ENCODE results near the gene TPK1.

The TPK1 gene

DNA sequence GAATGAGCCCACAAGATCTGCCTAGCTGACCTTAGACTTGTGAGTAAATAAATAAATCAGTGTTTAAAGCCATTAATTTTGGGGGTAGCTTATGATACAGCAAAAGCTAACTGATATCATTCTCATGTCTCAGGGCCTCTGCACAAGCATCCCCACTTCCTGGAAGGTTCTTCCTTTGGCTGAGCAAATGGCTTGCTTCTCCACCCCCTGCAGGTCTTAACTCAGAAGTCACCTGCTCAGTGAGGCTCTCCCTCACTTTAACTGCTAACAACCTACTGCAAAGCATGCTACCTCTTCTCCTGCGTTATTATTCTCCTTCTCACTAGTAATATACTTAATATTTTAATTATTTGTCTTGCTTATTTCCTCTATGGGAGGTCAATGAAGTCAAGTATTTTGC, 167.3 kb downstream of the TPK1 start:
- no peaks in the 10 kb centered on the region for H3K36me3 ChIP-seq (ENCODE audit: control insufficient read depth in 1 of 2, insufficient read depth in 2 of 2, low read length in 2 of 2)

GRCh38 chr7:144665689-144666381, 170.0 kb downstream of the TPK1 start:
- H3K9ac ChIP-seq (ENCODE audit: low read depth in 1 of 2, low read length in 2 of 2), result no peak overlapping the region
- H3K4me1 ChIP-seq (ENCODE audit: control insufficient read depth in 1 of 2, insufficient read depth in 2 of 2, low read length in 2 of 2), result no peaks in the 10 kb centered on the region
- no peaks in the 10 kb centered on the region for H3K27me3 ChIP-seq (ENCODE audit: control insufficient read depth in 1 of 2, insufficient read depth in 2 of 2, low read length in 2 of 2)
- no peak overlapping the region for H3K4me3 ChIP-seq (ENCODE audit: low read depth in 1 of 2, low read length in 2 of 2)
- H3K27ac ChIP-seq (ENCODE audit: low read depth, low read length), result no peak overlapping the region
- H3K9me3 ChIP-seq (ENCODE audit: control insufficient read depth in 1 of 2, low read length in 2 of 2), result no peaks in the 10 kb centered on the region
- no peaks in the 10 kb centered on the region for H3K36me3 ChIP-seq (ENCODE audit: control insufficient read depth in 1 of 2, insufficient read depth in 2 of 2, low read length in 2 of 2)

More for the DNA sequence above, 167.3 kb downstream of the TPK1 start:
- Histone ChIP-seq H3K4me3 (ENCODE audit: low read depth in 1 of 2, low read length in 2 of 2) (no peak overlapping the region), H3K9me3 (ENCODE audit: control insufficient read depth in 1 of 2, low read length in 2 of 2) (no peaks in the 10 kb centered on the region), H3K9ac (ENCODE audit: low read depth in 1 of 2, low read length in 2 of 2) (no peak overlapping the region), H3K27ac (ENCODE audit: low read depth, low read length) (no peak overlapping the region), H3K4me1 (ENCODE audit: control insufficient read depth in 1 of 2, insufficient read depth in 2 of 2, low read length in 2 of 2) (no peaks in the 10 kb centered on the region), H3K27me3 (ENCODE audit: control insufficient read depth in 1 of 2, insufficient read depth in 2 of 2, low read length in 2 of 2) (no peaks in the 10 kb centered on the region)

- H3K9me3 ChIP-seq (ENCODE audit: control insufficient read depth in 1 of 2, low read length in 2 of 2), result no peaks in the 10 kb centered on the region
Observed at GRCh38 chr7:144659211-144659610, 176.6 kb downstream of the TPK1 start.

DNA sequence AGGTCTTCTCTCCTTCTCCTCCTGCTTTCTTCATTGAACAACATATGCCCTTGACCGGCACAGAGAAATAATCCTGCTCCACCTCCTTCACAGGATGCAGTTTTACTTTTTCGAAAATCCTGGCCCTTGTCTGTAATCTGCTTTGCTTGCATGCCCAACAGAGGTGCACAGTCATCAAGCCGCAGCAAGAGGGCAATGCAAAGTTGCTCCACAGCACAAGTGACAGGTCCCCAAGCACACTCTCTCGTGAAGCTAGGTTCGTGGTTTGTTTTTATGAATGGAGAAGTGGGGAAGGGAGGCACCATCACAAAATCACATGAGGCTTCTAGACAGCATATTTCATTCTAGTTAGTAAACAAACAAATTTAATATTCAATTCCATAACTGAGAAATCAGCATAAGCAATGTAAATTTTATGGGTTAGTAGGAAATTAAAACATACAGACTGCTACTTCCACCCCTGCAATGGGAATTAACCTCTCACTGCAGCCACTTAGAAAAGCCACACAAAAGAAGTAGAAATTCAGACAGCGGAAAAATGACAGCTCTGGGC, 178.8 kb downstream of the TPK1 start:
- H3K36me3 ChIP-seq (ENCODE audit: control insufficient read depth in 1 of 2, insufficient read depth in 2 of 2, low read length in 2 of 2), result no peaks in the 10 kb centered on the region
- no peaks in the 10 kb centered on the region for H3K27me3 ChIP-seq (ENCODE audit: control insufficient read depth in 1 of 2, insufficient read depth in 2 of 2, low read length in 2 of 2)
- no peak overlapping the region for H3K9ac ChIP-seq (ENCODE audit: low read depth in 1 of 2, low read length in 2 of 2)
- no peak overlapping the region for H3K27ac ChIP-seq (ENCODE audit: low read depth, low read length)
- no peaks in the 10 kb centered on the region for H3K4me1 ChIP-seq (ENCODE audit: control insufficient read depth in 1 of 2, insufficient read depth in 2 of 2, low read length in 2 of 2)
- no peak overlapping the region for H3K4me3 ChIP-seq (ENCODE audit: low read depth in 1 of 2, low read length in 2 of 2)
- H3K9me3 ChIP-seq (ENCODE audit: control insufficient read depth in 1 of 2, low read length in 2 of 2), result no peaks in the 10 kb centered on the region

More at GRCh38 chr7:144659211-144659610, 176.6 kb downstream of the TPK1 start:
- Histone ChIP-seq H3K4me1 (ENCODE audit: control insufficient read depth in 1 of 2, insufficient read depth in 2 of 2, low read length in 2 of 2) (no peaks in the 10 kb centered on the region), H3K9ac (ENCODE audit: low read depth in 1 of 2, low read length in 2 of 2) (no peak overlapping the region), H3K36me3 (ENCODE audit: control insufficient read depth in 1 of 2, insufficient read depth in 2 of 2, low read length in 2 of 2) (no peaks in the 10 kb centered on the region), H3K4me3 (ENCODE audit: low read depth in 1 of 2, low read length in 2 of 2) (no peak overlapping the region), H3K27ac (ENCODE audit: low read depth, low read length) (no peak overlapping the region), H3K27me3 (ENCODE audit: control insufficient read depth in 1 of 2, insufficient read depth in 2 of 2, low read length in 2 of 2) (no peaks in the 10 kb centered on the region)

DNA sequence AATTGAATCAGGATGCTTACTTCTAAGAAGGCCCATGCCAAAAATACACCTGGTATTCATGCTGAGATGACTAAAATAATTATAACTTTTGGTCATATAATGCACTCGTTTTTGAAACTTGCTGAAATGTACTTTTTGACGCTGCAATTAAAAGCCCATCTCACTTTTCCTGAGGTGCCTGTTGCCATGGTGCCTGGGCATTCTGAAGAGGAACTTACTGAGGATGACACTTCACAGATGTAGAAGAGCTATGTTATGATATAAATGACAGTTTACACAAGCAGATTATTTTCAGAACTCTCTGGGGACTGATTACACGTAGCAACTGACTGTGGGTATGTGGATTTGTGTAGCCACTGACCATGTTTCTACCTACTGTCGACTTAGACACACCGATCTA, 182.4 kb downstream of the TPK1 start:
- no peaks in the 10 kb centered on the region for H3K27me3 ChIP-seq (ENCODE audit: control insufficient read depth in 1 of 2, insufficient read depth in 2 of 2, low read length in 2 of 2)
- no peaks in the 10 kb centered on the region for H3K9me3 ChIP-seq (ENCODE audit: control insufficient read depth in 1 of 2, low read length in 2 of 2)
- no peaks in the 10 kb centered on the region for H3K36me3 ChIP-seq (ENCODE audit: control insufficient read depth in 1 of 2, insufficient read depth in 2 of 2, low read length in 2 of 2)
- H3K4me1 ChIP-seq (ENCODE audit: control insufficient read depth in 1 of 2, insufficient read depth in 2 of 2, low read length in 2 of 2), result no peaks in the 10 kb centered on the region
- H3K9ac ChIP-seq (ENCODE audit: low read depth in 1 of 2, low read length in 2 of 2), result no peak overlapping the region
- H3K4me3 ChIP-seq (ENCODE audit: low read depth in 1 of 2, low read length in 2 of 2), result no peak overlapping the region
- no peak overlapping the region for H3K27ac ChIP-seq (ENCODE audit: low read depth, low read length)

DNA sequence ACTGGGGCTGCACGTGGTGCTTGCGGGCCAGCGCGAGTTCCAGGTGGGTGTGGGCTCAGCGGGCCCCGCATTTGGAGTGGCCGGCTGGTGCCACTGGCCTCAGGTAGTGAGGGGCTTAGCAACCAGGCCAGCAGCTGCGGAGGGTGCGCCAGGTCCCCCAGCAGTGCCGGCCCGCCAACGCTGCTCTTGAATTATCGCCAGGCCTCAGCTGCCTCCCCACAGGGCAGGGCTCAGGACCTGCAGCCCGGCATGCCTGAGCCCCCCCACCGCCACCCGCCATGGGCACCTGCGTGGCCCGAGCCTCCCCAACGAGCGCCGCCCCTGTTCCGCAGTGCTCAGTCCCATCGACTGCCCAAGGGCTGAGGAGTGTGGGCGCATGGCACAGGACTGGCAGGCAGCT, 185.4 kb downstream of the TPK1 start:
- Histone ChIP-seq H3K9ac (ENCODE audit: low read depth in 1 of 2, low read length in 2 of 2) (no peak overlapping the region), H3K4me1 (ENCODE audit: control insufficient read depth in 1 of 2, insufficient read depth in 2 of 2, low read length in 2 of 2) (no peaks in the 10 kb centered on the region), H3K9me3 (ENCODE audit: control insufficient read depth in 1 of 2, low read length in 2 of 2) (no peaks in the 10 kb centered on the region), H3K27me3 (ENCODE audit: control insufficient read depth in 1 of 2, insufficient read depth in 2 of 2, low read length in 2 of 2) (no peaks in the 10 kb centered on the region), H3K27ac (ENCODE audit: low read depth, low read length) (no peak overlapping the region), H3K36me3 (ENCODE audit: control insufficient read depth in 1 of 2, insufficient read depth in 2 of 2, low read length in 2 of 2) (peaks cover 0 to 6% of the 10 kb centered on the region in 2 donors), H3K4me3 (ENCODE audit: low read depth in 1 of 2, low read length in 2 of 2) (no peak overlapping the region)

DNA sequence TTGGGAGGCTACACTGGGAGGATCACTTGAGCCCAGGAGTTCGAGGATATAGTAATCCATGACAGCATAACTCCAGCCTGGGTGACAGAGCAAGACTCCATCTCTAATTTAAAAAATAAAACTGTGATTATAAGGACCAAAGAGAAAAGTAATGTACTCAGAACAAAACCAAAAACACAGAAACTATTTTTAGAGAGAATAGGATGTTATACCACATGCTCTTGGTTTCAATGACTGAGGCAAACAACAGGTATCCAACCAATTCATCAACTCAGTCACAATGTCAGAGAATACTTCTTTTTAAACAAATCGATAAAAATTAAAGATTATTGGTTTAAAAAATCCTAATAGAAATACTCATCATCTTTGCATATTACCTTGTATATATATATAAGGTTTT, 186.7 kb downstream of the TPK1 start:
- Histone ChIP-seq H3K4me1 (ENCODE audit: control insufficient read depth in 1 of 2, insufficient read depth in 2 of 2, low read length in 2 of 2) (no peaks in the 10 kb centered on the region), H3K9me3 (ENCODE audit: control insufficient read depth in 1 of 2, low read length in 2 of 2) (no peaks in the 10 kb centered on the region), H3K9ac (ENCODE audit: low read depth in 1 of 2, low read length in 2 of 2) (no peak overlapping the region), H3K27me3 (ENCODE audit: control insufficient read depth in 1 of 2, insufficient read depth in 2 of 2, low read length in 2 of 2) (no peaks in the 10 kb centered on the region), H3K36me3 (ENCODE audit: control insufficient read depth in 1 of 2, insufficient read depth in 2 of 2, low read length in 2 of 2) (peaks cover 0 to 6% of the 10 kb centered on the region in 2 donors), H3K4me3 (ENCODE audit: low read depth in 1 of 2, low read length in 2 of 2) (no peak overlapping the region), H3K27ac (ENCODE audit: low read depth, low read length) (no peak overlapping the region)

- Histone ChIP-seq H3K4me3 (ENCODE audit: low read depth in 1 of 2, low read length in 2 of 2) (no peak overlapping the region), H3K9ac (ENCODE audit: low read depth in 1 of 2, low read length in 2 of 2) (no peak overlapping the region), H3K4me1 (ENCODE audit: control insufficient read depth in 1 of 2, insufficient read depth in 2 of 2, low read length in 2 of 2) (no peaks in the 10 kb centered on the region), H3K27ac (ENCODE audit: low read depth, low read length) (no peak overlapping the region), H3K27me3 (ENCODE audit: control insufficient read depth in 1 of 2, insufficient read depth in 2 of 2, low read length in 2 of 2) (no peaks in the 10 kb centered on the region), H3K9me3 (ENCODE audit: control insufficient read depth in 1 of 2, low read length in 2 of 2) (no peaks in the 10 kb centered on the region), H3K36me3 (ENCODE audit: control insufficient read depth in 1 of 2, insufficient read depth in 2 of 2, low read length in 2 of 2) (no peaks in the 10 kb centered on the region)
Observed at GRCh38 chr7:144641389-144642044, 194.3 kb downstream of the TPK1 start.

DNA sequence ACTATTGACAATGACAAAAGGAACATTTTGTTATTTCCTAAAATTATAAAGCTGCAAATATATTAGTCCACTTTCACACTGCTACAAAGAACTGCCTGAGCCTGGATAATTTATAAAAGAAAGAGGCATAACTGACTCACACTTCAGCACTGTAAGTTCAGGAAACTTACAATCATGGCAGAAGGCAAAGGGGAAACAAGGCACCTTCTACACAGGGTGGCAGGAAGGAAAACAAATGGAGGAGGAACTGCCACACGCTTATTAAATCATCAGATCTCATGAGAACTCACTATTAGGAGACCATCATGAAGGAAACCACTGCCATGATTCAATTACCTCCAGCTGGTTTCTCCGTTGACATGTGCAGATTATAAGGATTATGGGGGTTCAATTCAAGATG, 203.1 kb downstream of the TPK1 start:
- H3K27ac ChIP-seq (ENCODE audit: low read depth, low read length), result no peak overlapping the region
- no peak overlapping the region for H3K4me3 ChIP-seq (ENCODE audit: low read depth in 1 of 2, low read length in 2 of 2)
- no peaks in the 10 kb centered on the region for H3K4me1 ChIP-seq (ENCODE audit: control insufficient read depth in 1 of 2, insufficient read depth in 2 of 2, low read length in 2 of 2)
- peaks cover 0 to 6% of the 10 kb centered on the region in 2 donors for H3K9me3 ChIP-seq (ENCODE audit: control insufficient read depth in 1 of 2, low read length in 2 of 2)
- no peaks in the 10 kb centered on the region for H3K36me3 ChIP-seq (ENCODE audit: control insufficient read depth in 1 of 2, insufficient read depth in 2 of 2, low read length in 2 of 2)
- no peak overlapping the region for H3K9ac ChIP-seq (ENCODE audit: low read depth in 1 of 2, low read length in 2 of 2)
- no peaks in the 10 kb centered on the region for H3K27me3 ChIP-seq (ENCODE audit: control insufficient read depth in 1 of 2, insufficient read depth in 2 of 2, low read length in 2 of 2)

- Histone ChIP-seq H3K9me3 (ENCODE audit: control insufficient read depth in 1 of 2, low read length in 2 of 2) (peaks cover 0 to 6% of the 10 kb centered on the region in 2 donors), H3K27ac (ENCODE audit: low read depth, low read length) (no peak overlapping the region), H3K4me3 (ENCODE audit: low read depth in 1 of 2, low read length in 2 of 2) (no peak overlapping the region), H3K36me3 (ENCODE audit: control insufficient read depth in 1 of 2, insufficient read depth in 2 of 2, low read length in 2 of 2) (no peaks in the 10 kb centered on the region), H3K27me3 (ENCODE audit: control insufficient read depth in 1 of 2, insufficient read depth in 2 of 2, low read length in 2 of 2) (no peaks in the 10 kb centered on the region), H3K4me1 (ENCODE audit: control insufficient read depth in 1 of 2, insufficient read depth in 2 of 2, low read length in 2 of 2) (no peaks in the 10 kb centered on the region), H3K9ac (ENCODE audit: low read depth in 1 of 2, low read length in 2 of 2) (no peak overlapping the region)
Observed at GRCh38 chr7:144629598-144629997, 206.3 kb downstream of the TPK1 start.

Data from duodenal mucosa (tissue), 2 donors.